NCI-H524 (cell line): ENCODE measurements around the gene CBR3.

Experiments
- DNase-seq, 2 experiments: peaks; one replicate each; lab custom pipeline; 2025; lab: John Stamatoyannopoulos, UW

CBR3 gene

DNA sequence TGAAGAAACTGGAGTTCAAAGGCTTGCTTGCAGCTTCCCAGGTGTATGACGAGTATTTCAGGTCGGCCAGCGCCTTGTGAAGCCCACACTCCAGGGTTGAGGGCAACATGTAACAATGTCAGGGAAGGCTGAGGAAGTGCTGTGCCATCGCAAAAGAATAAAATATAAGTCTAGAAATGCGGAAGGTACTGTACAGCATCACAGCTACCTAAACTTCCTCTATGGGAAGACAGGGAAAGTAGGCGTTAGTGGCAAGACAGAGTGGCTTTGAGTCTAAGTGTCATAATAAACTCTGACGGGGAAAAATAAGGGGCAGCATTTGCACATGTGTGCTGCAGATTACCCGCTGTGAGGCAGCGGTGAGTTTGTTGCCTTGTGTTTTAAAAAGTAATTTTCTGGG lies 50.6 kb downstream of the CBR3 start:
- DNase-seq = no peak

DNA sequence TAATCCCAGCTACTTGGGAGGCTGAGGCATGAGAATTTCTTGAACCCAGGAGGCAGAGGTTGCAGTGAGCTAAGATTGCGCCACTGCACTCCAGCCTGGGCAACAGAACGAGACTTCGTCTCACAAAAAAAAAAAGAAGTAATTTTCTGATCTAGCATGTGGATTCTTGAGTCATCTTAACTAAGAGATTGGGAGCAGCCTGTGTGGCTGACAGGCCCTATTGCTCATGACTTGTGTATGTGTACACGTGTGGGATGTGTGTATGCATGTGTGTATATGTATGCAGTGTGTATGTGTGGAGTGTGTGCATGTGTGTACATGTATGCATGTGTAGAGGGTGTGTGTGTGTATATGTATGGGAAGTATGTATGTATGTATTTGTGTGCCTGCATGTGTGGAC lies 51.2 kb downstream of the CBR3 start:
- no peak for DNase-seq

DNA sequence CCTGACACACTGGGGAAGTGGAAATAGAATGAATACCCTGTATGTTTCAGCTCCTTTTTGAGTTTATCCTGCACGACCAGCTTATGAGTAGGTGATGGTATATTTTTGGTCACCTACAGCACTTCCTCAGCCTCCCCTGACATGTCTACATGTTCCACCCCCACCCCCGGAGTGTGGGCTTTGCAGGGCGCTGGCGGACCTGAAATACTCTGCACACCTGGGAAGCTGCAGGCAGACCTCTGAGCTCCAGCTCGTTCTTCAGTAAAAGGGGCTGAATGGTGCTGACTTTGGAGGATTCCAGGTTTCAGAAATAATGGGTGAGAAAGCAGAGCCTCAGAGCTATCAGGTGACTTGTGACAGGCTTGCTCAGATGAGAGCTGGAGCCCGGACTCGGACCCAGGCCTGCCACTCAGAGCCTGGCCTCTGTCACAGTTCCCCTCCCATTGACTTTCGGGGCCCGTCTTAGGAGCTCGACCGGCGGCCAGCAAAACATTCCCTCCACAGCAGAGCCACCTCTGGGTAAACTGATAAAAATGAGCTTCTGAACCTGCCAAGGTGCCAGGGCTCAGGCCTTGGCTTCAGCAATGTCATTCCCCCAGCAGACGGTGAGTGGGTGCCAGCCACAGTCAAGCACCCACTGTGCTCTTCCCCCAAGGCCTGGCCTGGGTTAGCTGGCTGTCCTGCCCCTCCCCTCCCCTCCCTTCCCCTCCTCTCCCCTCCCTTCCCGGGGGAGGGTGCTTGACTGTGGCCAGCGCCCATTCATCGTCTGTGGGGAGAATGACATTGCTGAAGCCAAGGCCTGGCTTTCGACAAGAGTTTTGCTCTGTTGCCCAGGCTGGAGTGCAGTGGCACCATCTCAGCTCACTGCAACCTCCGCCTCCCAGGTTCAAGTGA lies 51.9 kb downstream of the CBR3 start:
- no peak for DNase-seq

DNA sequence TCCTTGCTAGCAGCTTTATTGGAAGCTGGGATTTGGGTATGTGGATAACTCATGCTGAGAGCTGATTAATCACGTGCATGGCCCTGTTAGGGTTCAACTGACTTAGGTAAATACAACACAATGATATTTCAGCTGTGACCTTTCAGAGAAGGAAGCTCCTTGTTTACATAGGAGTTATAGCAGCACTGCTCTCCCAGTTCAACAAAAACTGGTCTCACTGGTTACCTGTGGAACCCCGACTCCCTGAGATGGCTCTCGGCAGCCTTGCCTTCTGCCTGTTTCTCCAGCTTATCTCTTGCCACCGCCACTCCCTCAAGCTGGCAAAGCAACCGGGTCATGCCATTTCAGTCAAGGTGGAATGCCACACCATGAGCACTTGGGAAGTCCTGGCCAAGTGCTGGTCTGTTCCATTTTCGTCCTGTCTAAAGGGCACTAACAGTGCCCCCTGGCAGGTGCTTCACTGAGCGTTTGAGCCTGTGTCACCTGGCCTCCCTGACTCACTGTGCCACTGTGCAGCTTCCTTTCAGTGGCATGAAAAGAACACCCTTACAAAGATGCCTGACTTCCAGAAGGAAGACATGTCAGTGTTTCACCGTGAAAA lies 53.3 kb downstream of the CBR3 start:
- DNase-seq = no peak

DNA sequence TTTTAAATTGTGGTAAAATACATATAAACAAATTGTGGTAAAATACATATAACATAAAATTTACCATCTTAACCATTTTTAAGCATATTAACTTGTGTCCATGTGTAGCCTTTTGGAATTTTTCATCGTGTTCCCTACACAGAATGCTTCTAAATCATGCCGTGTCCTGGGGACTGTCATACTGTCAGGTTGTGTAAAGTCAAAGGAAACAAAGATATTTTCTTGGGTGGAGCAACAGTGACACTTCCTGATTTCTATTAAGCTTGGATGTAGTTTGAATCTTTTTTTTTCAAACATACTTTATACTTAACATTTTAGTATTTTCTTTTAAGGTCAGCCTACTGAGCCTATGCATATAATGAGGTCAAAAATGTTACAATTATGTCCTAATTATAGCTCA lies 54.1 kb downstream of the CBR3 start:
- DNase-seq = no peak

DNA sequence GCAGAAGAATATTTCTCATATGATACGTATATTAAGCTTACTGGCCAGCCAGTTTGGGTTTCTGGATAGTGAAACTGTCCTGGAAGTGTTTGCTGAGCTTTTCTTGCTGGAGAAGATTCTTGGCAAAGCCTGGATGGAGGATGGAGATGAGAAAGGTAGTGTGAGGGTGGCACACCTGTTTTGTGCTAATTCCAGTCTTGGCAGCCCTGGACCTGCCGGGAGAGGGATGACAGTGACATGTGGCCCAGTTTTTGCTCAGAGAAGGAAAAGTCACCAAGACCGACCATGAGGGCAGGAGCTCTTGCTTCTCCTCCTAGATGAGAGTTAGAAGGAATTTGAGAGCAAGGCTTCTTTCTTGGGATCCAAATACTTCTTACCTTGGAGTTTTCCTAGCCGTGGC lies 55.9 kb downstream of the CBR3 start:
- DNase-seq = no peak

DNA sequence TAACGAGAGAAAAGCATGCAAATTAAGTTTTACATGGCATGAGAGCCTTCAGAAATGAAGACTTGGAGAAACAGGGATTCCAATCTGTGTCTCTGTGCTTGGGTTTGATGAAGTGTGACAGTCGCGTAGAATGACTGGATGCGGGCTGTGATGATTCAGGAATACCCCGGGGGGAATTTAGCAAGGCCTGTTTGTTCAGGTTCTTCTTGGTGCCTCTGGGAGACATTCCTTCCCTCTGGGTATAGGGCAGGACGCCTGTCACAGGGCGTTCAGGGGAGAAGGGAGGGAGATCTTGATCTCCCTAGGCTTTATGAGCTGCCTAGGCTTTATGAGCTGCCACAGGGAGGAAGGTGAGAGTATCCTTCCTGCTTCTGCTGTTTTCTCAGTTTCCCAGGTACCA lies 58.3 kb downstream of the CBR3 start:
- DNase-seq = no peak

DNA sequence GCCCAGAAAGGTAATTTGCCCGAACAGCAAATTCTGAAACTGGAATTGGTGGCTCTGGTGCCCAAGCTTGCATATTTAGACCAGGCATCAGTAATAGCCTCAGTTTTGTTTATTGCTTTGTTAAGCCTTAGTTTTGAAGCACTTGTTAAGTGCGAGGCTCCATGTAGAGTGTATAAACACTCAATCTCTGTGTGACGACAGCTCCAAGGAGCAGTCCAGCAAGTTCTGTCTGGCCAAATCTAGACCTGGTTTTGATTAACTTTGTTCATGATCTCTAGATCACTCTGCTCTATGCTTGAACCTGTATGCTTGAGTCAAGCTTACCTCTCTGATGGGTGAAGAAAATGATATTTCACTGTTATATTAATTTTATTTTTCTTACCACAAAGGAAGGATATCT lies 59.1 kb downstream of the CBR3 start:
- DNase-seq = no peak

DNA sequence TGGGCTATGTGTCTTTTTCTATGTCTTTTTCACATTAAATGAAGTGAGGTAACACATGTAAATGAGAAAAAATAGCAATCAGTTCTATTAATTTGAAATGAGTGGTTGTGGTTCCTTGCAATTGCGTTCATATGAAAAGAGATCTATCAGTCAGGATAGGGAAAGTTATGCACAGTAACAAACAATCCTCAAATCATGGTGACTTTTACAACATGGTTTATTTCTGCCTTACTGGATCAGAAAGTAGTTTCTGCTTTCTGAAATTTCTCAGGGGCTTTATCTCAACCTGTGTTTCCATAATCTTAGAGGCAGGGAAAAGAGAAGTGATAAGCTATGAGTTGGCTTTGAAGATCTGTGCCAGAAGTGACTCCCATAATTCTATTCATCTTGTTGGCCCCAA lies 60.7 kb downstream of the CBR3 start:
- DNase-seq = no peak
